BLaER1 (cell line): ENCODE results near the gene ARHGEF11.
A peak's percentile ranks its signal among the peaks of the same experiment; 100 is the strongest.

Experiments
- H3K27ac ChIP-seq: shearing (Covaris generic); formaldehyde crosslinking; 2 replicates; pipeline ENCODE4 v1.8.1; 2022
- H3K27me3 ChIP-seq: shearing (Covaris generic); formaldehyde crosslinking; 2 replicates; pipeline ENCODE4 v1.8.1; 2022
- H3K36me3 ChIP-seq: shearing (Covaris generic); formaldehyde crosslinking; 2 replicates; pipeline ENCODE4 v1.8.1; 2022
- H3K4me1 ChIP-seq: shearing (Covaris generic); formaldehyde crosslinking; 2 replicates; pipeline ENCODE4 v1.8.1; 2022
- H3K4me2 ChIP-seq: shearing (Covaris generic); formaldehyde crosslinking; 2 replicates; pipeline ENCODE4 v1.8.1; 2022
- H3K4me3 ChIP-seq: shearing (Covaris generic); formaldehyde crosslinking; 2 replicates; pipeline ENCODE4 v1.8.1; 2022
- H3K9ac ChIP-seq: shearing (Covaris generic); formaldehyde crosslinking; 2 replicates; pipeline ENCODE4 v1.8.1; 2022
- H3K9me3 ChIP-seq: shearing (Covaris generic); formaldehyde crosslinking; 2 replicates; pipeline ENCODE4 v1.8.1; 2022
- H4K20me1 ChIP-seq: shearing (Covaris generic); formaldehyde crosslinking; 2 replicates; pipeline ENCODE4 v1.8.1; 2022
- Cebpa-rat ChIP-seq: shearing (Covaris generic); IDR thresholded peaks from 2 replicates; pipeline ENCODE4 v1.8.1; 2022

ARHGEF11 gene

DNA sequence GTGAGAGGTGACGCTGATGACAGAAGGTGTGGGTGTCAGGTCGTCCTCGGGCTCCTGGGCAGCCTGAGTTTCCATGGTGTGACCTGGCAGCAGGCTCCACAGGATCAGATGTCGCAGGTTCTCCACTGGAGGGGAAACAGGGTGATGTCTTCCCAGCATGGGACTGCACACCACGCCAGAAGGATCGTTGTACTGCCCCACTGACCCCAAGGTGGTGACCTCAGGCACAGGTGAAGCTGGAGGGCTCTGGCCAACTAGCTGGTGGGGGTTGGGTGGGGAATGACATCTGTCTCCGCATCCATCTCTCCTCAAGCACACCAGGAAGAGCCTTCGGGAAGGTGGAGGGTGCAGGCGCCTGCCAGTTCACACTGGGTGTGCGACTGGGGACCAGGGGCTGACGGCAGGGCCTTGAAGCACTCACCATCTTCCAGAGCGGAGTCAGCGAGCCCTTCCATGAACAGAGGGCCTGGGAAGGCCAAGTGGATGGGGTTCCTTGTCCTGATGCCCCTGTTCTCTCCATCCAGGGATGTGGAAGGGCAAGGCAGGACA lies 105.7 kb downstream of the ARHGEF11 start:
- Histone ChIP-seq H3K4me2 (no peak overlapping the region), H3K4me3 (no peak overlapping the region), H3K9ac (no peak overlapping the region), H4K20me1 (peaks cover 10% of the 10 kb centered on the region; the same call in 1 of the 2 replicates), H3K9me3 (no peaks in the 10 kb centered on the region), H3K4me1 (peaks cover 22% of the 10 kb centered on the region), H3K36me3 (peaks cover 99% of the 10 kb centered on the region), H3K27ac (no peak overlapping the region), H3K27me3 (no peaks in the 10 kb centered on the region)
- no peak for TF ChIP-seq Cebpa-rat

GRCh38 chr1:156938813-156939212 lies 106.7 kb downstream of the ARHGEF11 start:
- peaks cover 22% of the 10 kb centered on the region for H3K4me1 ChIP-seq
- H3K36me3 ChIP-seq: peaks cover 90% of the 10 kb centered on the region
- no peak for TF ChIP-seq Cebpa-rat
- H3K4me3 ChIP-seq: no peak overlapping the region
- peaks cover 10% of the 10 kb centered on the region; the same call in 1 of the 2 replicates for H4K20me1 ChIP-seq
- no peak overlapping the region for H3K4me2 ChIP-seq
- no peak overlapping the region for H3K9ac ChIP-seq
- H3K27ac ChIP-seq: no peak overlapping the region
- H3K27me3 ChIP-seq: no peaks in the 10 kb centered on the region
- H3K9me3 ChIP-seq: no peaks in the 10 kb centered on the region

GRCh38 chr1:156937883-156938282 lies 107.7 kb downstream of the ARHGEF11 start:
- H4K20me1 ChIP-seq: peaks cover 10% of the 10 kb centered on the region; the same call in 1 of the 2 replicates
- peaks cover 22% of the 10 kb centered on the region for H3K4me1 ChIP-seq
- no peak overlapping the region for H3K27ac ChIP-seq
- H3K27me3 ChIP-seq: no peaks in the 10 kb centered on the region
- no peak overlapping the region for H3K9ac ChIP-seq
- H3K4me2 ChIP-seq: no peak overlapping the region
- no peak for TF ChIP-seq Cebpa-rat
- no peaks in the 10 kb centered on the region for H3K9me3 ChIP-seq
- no peak overlapping the region for H3K4me3 ChIP-seq
- peaks cover 89% of the 10 kb centered on the region for H3K36me3 ChIP-seq

GRCh38 chr1:156936721-156937220 lies 108.8 kb downstream of the ARHGEF11 start:
- no peak overlapping the region; the same call in 1 of the 2 replicates for H3K27ac ChIP-seq
- H3K9ac ChIP-seq: no peak overlapping the region
- no peaks in the 10 kb centered on the region for H3K27me3 ChIP-seq
- peaks cover 10% of the 10 kb centered on the region; the same call in 1 of the 2 replicates for H4K20me1 ChIP-seq
- TF ChIP-seq Cebpa-rat: no peak
- H3K4me1 ChIP-seq: peaks cover 23% of the 10 kb centered on the region
- H3K36me3 ChIP-seq: peaks cover 78% of the 10 kb centered on the region
- no peaks in the 10 kb centered on the region for H3K9me3 ChIP-seq
- peak overlapping the region; percentile 4; the same call in 1 of the 2 replicates for H3K4me2 ChIP-seq
- no peak overlapping the region for H3K4me3 ChIP-seq

- H4K20me1 ChIP-seq: peaks cover 10% of the 10 kb centered on the region; the same call in 1 of the 2 replicates
- TF ChIP-seq Cebpa-rat: no peak
- no peak overlapping the region for H3K9ac ChIP-seq
- H3K4me2 ChIP-seq: no peak overlapping the region
- H3K4me1 ChIP-seq: peaks cover 29% of the 10 kb centered on the region
- H3K27ac ChIP-seq: no peak overlapping the region
- H3K4me3 ChIP-seq: no peak overlapping the region
- no peaks in the 10 kb centered on the region for H3K9me3 ChIP-seq
- no peaks in the 10 kb centered on the region for H3K27me3 ChIP-seq
- H3K36me3 ChIP-seq: peaks cover 72% of the 10 kb centered on the region
Observed at GRCh38 chr1:156936191-156936590, 109.4 kb downstream of the ARHGEF11 start.

DNA sequence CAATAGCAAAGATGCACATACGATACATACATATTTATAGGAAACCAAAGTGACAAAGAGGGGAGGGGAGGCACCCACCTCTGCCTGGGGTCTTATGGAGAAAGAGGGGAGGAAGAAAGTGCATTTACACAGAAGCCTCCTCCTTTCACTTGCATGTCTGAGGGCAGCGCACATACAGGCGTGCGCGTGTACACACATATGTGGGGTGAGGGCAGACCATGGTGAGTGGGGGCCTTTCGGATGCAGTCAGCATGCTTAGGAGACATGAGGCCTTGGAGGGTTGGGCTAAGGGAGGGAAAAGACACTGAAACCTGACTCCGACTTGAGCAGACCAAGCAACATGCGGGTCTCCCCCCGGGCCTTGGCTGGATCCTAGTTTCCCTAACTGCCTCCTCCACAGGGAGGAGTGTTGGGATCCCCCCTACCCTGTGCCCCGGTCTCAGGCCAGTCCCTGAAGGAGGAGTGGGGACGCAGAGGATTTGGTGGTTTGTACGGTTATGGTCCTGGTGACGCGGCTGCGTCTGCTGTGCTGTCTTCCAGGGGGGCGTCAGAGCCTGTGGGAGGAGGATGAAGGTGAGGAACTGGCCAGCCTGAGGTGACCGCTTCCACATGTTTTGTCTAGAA lies 109.9 kb downstream of the ARHGEF11 start:
- no peak for TF ChIP-seq Cebpa-rat
- Histone ChIP-seq H4K20me1 (peaks cover 10% of the 10 kb centered on the region; the same call in 1 of the 2 replicates), H3K9ac (no peak overlapping the region), H3K4me3 (no peak overlapping the region), H3K27ac (no peak overlapping the region), H3K4me2 (no peak overlapping the region), H3K4me1 (peaks cover 32% of the 10 kb centered on the region), H3K27me3 (peaks cover 5% of the 10 kb centered on the region; the same call in 1 of the 2 replicates), H3K36me3 (peaks cover 66% of the 10 kb centered on the region), H3K9me3 (no peaks in the 10 kb centered on the region)

- Histone ChIP-seq H3K36me3 (peaks cover 41% of the 10 kb centered on the region), H3K4me3 (no peak overlapping the region), H3K27me3 (peaks cover 30% of the 10 kb centered on the region), H3K4me1 (peaks cover 24% of the 10 kb centered on the region), H3K9ac (no peak overlapping the region), H4K20me1 (peaks cover 10% of the 10 kb centered on the region; the same call in 1 of the 2 replicates), H3K27ac (no peak overlapping the region), H3K4me2 (no peak overlapping the region), H3K9me3 (no peaks in the 10 kb centered on the region)
- no peak for TF ChIP-seq Cebpa-rat
Observed at GRCh38 chr1:156933136-156933535, 112.4 kb downstream of the ARHGEF11 start.

GRCh38 chr1:156931974-156932710 lies 113.4 kb downstream of the ARHGEF11 start:
- Histone ChIP-seq H3K4me1 (peaks cover 16% of the 10 kb centered on the region), H3K4me3 (no peak overlapping the region), H3K27ac (no peak overlapping the region), H3K9me3 (no peaks in the 10 kb centered on the region), H3K27me3 (peaks cover 40% of the 10 kb centered on the region), H3K4me2 (no peak overlapping the region), H3K36me3 (peaks cover 31% of the 10 kb centered on the region), H4K20me1 (peaks cover 4% of the 10 kb centered on the region; the same call in 1 of the 2 replicates), H3K9ac (no peak overlapping the region)
- TF ChIP-seq Cebpa-rat: no peak

GRCh38 chr1:156931211-156931952 lies 114.2 kb downstream of the ARHGEF11 start:
- no peak overlapping the region for H3K4me2 ChIP-seq
- peaks cover 47% of the 10 kb centered on the region for H3K27me3 ChIP-seq
- H3K9ac ChIP-seq: no peak overlapping the region
- H3K9me3 ChIP-seq: no peaks in the 10 kb centered on the region
- H4K20me1 ChIP-seq: peaks cover 9% of the 10 kb centered on the region; the same call in 1 of the 2 replicates
- peaks cover 24% of the 10 kb centered on the region for H3K36me3 ChIP-seq
- no peak for TF ChIP-seq Cebpa-rat
- H3K27ac ChIP-seq: no peak overlapping the region
- peaks cover 10% of the 10 kb centered on the region; the same call in 1 of the 2 replicates for H3K4me1 ChIP-seq
- H3K4me3 ChIP-seq: no peak overlapping the region
